Endothelial cell of umbilical vein (primary cell): ENCODE measurements around the gene SLC27A2. TPM values are rescaled to one million over a fixed set of nuclear protein-coding genes. Genes with fewer than 3 reads are reported as not detected.

ENCODE experiments used
- BruUV-seq: library from RNA; stranded (reverse); fragments of 400-500 nt; replicated peaks from 2 replicates; lab custom pipeline; 2021; lab: Mats Ljungman, UMichigan
- CTCF ChIA-PET: fragments of 300-600, 350-600 bp; sonication (Branson Sonifier 250); formaldehyde crosslinking; loops from one replicate; lab custom pipeline; 2021; ENCODE audit warnings: antibody characterized with exemption, inconsistent platforms; lab: Charles Lee
- POLR2A ChIA-PET: fragments of 300-600, 350-600 bp; sonication (Branson Sonifier 250); formaldehyde crosslinking; loops from one replicate; lab custom pipeline; 2021; ENCODE audit warnings: antibody characterized with exemption, inconsistent platforms; lab: Charles Lee
- DNase-seq: peaks from one replicate; pipeline ENCODE4 v3.0.0-alpha.2; 2011; ENCODE audit warnings: low read depth, low spot score
- FAIRE-seq: peaks from 2 replicates; lab custom pipeline; 2011; peaks lifted over from hg19 to GRCh38; lab: Jason Lieb, UNC
- H2AFZ ChIP-seq: 2 replicates; pipeline ENCODE4 v1.6.0; 2012; ENCODE audit warnings: low read depth, low read length, control low read depth, inconsistent platforms
- H3K27ac ChIP-seq: 2 replicates; pipeline ENCODE4 v1.5.1; 2011; ENCODE audit warnings: low read depth, mild to moderate bottlenecking, control low read depth, low read length, moderate library complexity; ENCODE audit not compliant: insufficient read depth
- H3K27me3 ChIP-seq, 2 experiments: 2 replicates each; pipeline versions ENCODE4 v1.6.0 to v1.6.1; 2011; ENCODE audit warnings: low read length in 2 of 2, mixed read lengths in 1 of 2; ENCODE audit not compliant: control insufficient read depth in 2 of 2, insufficient read depth in 2 of 2
- H3K36me3 ChIP-seq, 2 experiments: 2 replicates in 1 of 2; 3 replicates in 1 of 2; pipeline ENCODE4 v1.5.1; 2011; ENCODE audit warnings: low read length in 2 of 2, mild to moderate bottlenecking in 1 of 2, moderate library complexity in 1 of 2; ENCODE audit not compliant: control insufficient read depth in 2 of 2, insufficient read depth in 2 of 2; ENCODE audit errors: extremely low read depth in 1 of 2
- H3K4me1 ChIP-seq: 3 replicates; pipeline ENCODE4 v1.5.1; 2011; ENCODE audit warnings: mild to moderate bottlenecking, low read length; ENCODE audit not compliant: control insufficient read depth, insufficient read depth; ENCODE audit errors: extremely low read depth
- H3K4me2 ChIP-seq: 2 replicates; pipeline ENCODE4 v1.6.1; 2011; ENCODE audit warnings: low read length, control low read depth, mixed read lengths; ENCODE audit not compliant: insufficient read depth
- H3K4me3 ChIP-seq, 3 experiments: fragments of 200-600 bp in 1 of 3; sonication (generic), shearing (Covaris generic) in 1 of 3; replicated peaks in 1 of 3; 2 replicates each; pipeline ENCODE4 v1.5.1; 2011 to 2016; ENCODE audit warnings: control low read depth in 3 of 3, low read length in 3 of 3, mild to moderate bottlenecking in 2 of 3, inconsistent platforms in 1 of 3, low read depth in 1 of 3, moderate library complexity in 1 of 3; ENCODE audit not compliant: insufficient read depth in 1 of 3
- H3K79me2 ChIP-seq: 2 replicates; pipeline ENCODE4 v1.6.0; 2012; ENCODE audit warnings: low read length, inconsistent platforms; ENCODE audit not compliant: control insufficient read depth, insufficient read depth
- H3K9ac ChIP-seq: replicated peaks from 2 replicates; pipeline ENCODE3; 2011; ENCODE audit warnings: low read length, control low read depth; ENCODE audit not compliant: insufficient read depth; ENCODE audit errors: extremely low read depth
- H3K9me1 ChIP-seq: replicated peaks from 3 replicates; pipeline ENCODE4 v1.6.0; 2011; ENCODE audit warnings: mild to moderate bottlenecking, low read length; ENCODE audit not compliant: control insufficient read depth, insufficient read depth; ENCODE audit errors: extremely low read depth
- H3K9me3 ChIP-seq: replicated peaks from 2 replicates; pipeline ENCODE4 v1.5.1; 2012; ENCODE audit warnings: low read length, inconsistent platforms; ENCODE audit not compliant: control insufficient read depth, insufficient read depth
- H4K20me1 ChIP-seq: replicated peaks from 2 replicates; pipeline ENCODE3; 2011; ENCODE audit warnings: mild to moderate bottlenecking, low read length; ENCODE audit not compliant: control insufficient read depth, insufficient read depth; ENCODE audit errors: extremely low read depth
- EZH2 ChIP-seq: IDR thresholded peaks from 2 replicates; pipeline ENCODE4 v1.6.1; 2012; ENCODE audit warnings: borderline replicate concordance, low read depth, mild to moderate bottlenecking, moderate library complexity, low read length, inconsistent platforms; ENCODE audit not compliant: severe bottlenecking
- FOS ChIP-seq: IDR thresholded peaks from 2 replicates; pipeline ENCODE4 v1.6.1; 2011; ENCODE audit warnings: mild to moderate bottlenecking, low read length, moderate library complexity, borderline replicate concordance; ENCODE audit not compliant: insufficient read depth
- GATA2 ChIP-seq: IDR thresholded peaks from 2 replicates; pipeline ENCODE4 v1.7.0; 2011; ENCODE audit warnings: low read depth, mild to moderate bottlenecking, moderate library complexity, mixed read lengths, low read length; ENCODE audit not compliant: insufficient read length, insufficient read depth
- JUN ChIP-seq: IDR thresholded peaks from 2 replicates; pipeline ENCODE4 v1.6.1; 2011; ENCODE audit warnings: borderline replicate concordance, low read depth; ENCODE audit not compliant: insufficient read length, insufficient read depth
- MYC ChIP-seq: IDR thresholded peaks from one replicate; pipeline ENCODE4 v1.6.1; 2011; ENCODE audit warnings: mild to moderate bottlenecking, low read depth, low read length
- POLR2A ChIP-seq: IDR thresholded peaks from 2 replicates; pipeline ENCODE4 v1.6.1; 2012; ENCODE audit warnings: low read depth, mild to moderate bottlenecking, control low read depth, low read length
- dilution Hi-C: fragments of 300-500 bp; cut with MboI; formaldehyde crosslinking; loops from one replicate; pipeline ENCODE4 v1.15.0; 2019; ENCODE audit warnings: low sequenced_read_pairs; ENCODE audit not compliant: extremely low pct_ligation_motif_present
- intact Hi-C: fragments of 100-400 bp; cut with micrococcal nuclease; formaldehyde crosslinking; loops from one replicate; pipeline ENCODE4 v1.10.0; 2022
- polyA plus RNA-seq, 4 experiments: library from polyadenylated mRNA; depleted of rRNA in 3 of 4; stranded (reverse) in 3 of 4; unstranded in 1 of 4; fragments of >200 nt; gene quantifications; 2 replicates each; pipeline versions ENCODE4 v1.2.1 to v1.2.3, GENCODE V29; 2011 to 2012; ENCODE audit warnings: missing spikeins in 1 of 4
- total RNA-seq: library from RNA; stranded (reverse); gene quantifications from 2 replicates; pipeline ENCODE4 v1.2.3, GENCODE V29; 2021
- TF ChIP-seq, protein P1 (sequence below): IDR thresholded peaks from 2 replicates; pipeline ENCODE4 v1.6.1; 2011; ENCODE audit not compliant: insufficient read depth, insufficient read length

The SLC27A2 gene
- total and polyA plus RNA-seq, 2 donors (not counting 3 experiments of a cell fraction or from before 2014, with no cell fraction given): not detected

DNA sequence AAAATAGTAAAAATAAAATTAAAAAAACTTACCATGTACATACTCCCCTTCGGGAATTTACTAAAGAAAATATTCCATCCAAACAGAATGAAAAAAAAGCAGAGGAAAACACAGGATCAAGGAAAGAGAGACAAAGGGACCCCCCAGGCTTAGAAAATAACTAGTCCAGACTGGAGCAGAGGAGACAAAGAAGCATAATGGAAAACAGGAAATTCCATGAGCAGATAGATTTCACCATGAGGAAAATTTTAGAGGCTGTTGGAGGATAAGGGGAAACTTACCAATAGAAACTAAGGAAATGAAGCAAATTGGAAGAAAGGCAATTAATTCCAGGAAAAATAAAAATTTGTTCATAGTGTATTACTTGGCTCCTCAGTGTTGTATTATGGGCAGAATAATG, 36.7 kb downstream of the SLC27A2 start:
- Histone ChIP-seq H3K27ac (no peak overlapping the region), H4K20me1 (no peaks in the 10 kb centered on the region), H3K9ac (no peak overlapping the region), H3K9me3 (no peaks in the 10 kb centered on the region), H3K79me2 (no peaks in the 10 kb centered on the region), H3K27me3 (peaks cover 2 to 3% of the 10 kb centered on the region in 2 experiments), H3K4me1 (no peaks in the 10 kb centered on the region), H3K9me1 (no peaks in the 10 kb centered on the region), H3K4me2 (peak overlapping the region; percentile 24), H2AFZ (no peak overlapping the region), H3K36me3 (no peaks in the 10 kb centered on the region), H3K4me3 (no peak overlapping the region)
- BruUV-seq: no TSS peak
- dilution Hi-C loops: no loop called here
- DNase-seq: peak; percentile 50
- POLR2A ChIA-PET: no interaction called here
- CTCF ChIA-PET: interaction anchor here (1.1 kb wide), 2 partner anchors 11 to 16 kb away, joined by 3 to 5 read pairs; no protein-coding TSS in a partner anchor
- FAIRE-seq: no peak
- TF ChIP-seq FOS (no peak), POLR2A (no peak), GATA2 (no peak), MYC (no peak)
- TF ChIP-seq, protein P1, sequence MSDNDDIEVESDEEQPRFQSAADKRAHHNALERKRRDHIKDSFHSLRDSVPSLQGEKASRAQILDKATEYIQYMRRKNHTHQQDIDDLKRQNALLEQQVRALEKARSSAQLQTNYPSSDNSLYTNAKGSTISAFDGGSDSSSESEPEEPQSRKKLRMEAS: no peak
- intact Hi-C loops: no loop called here

DNA sequence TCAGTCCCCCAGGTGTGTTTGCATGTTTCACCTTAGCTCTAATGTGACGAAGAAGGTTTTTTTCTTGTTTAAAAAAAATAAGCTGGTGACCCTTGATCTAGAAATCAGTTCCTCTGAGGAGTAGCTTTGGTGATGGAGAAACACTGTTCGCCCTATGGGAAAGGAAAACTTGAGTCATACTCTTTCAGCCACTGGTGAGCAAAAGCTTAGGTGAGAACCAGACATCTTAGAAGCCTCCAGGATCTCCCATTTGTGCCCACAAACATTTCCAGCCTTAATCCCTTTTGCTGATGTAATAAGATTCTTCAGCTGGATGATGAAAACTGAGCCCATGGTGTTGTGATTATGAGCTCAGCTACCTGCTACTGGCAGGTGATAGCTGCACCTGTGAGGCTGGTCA, 37.8 kb downstream of the SLC27A2 start:
- Histone ChIP-seq H3K27ac (no peak overlapping the region), H3K4me1 (no peaks in the 10 kb centered on the region), H3K27me3 (peaks cover 2 to 3% of the 10 kb centered on the region in 2 experiments), H2AFZ (no peak overlapping the region), H3K79me2 (no peaks in the 10 kb centered on the region), H4K20me1 (no peaks in the 10 kb centered on the region), H3K9me3 (no peaks in the 10 kb centered on the region), H3K4me2 (no peak overlapping the region), H3K9me1 (no peaks in the 10 kb centered on the region), H3K36me3 (no peaks in the 10 kb centered on the region), H3K4me3 (no peak overlapping the region), H3K9ac (no peak overlapping the region)
- dilution Hi-C loops: no loop called here
- no TSS peak for BruUV-seq
- FAIRE-seq (no peak), DNase-seq (no peak)
- TF ChIP-seq JUN (no peak), FOS (no peak), EZH2 (no peak), POLR2A (no peak)
- ChIA-PET CTCF (interaction anchor here (0.9 to 1.3 kb wide), 7 partner anchors 9 to 75 kb away, joined by 3 to 5 read pairs (median 3); no protein-coding TSS in a partner anchor), POLR2A (no interaction called here)
- intact Hi-C loops: no loop called here
